ENCODE measurements around the gene FILIP1L. TPM values are rescaled to one million over a fixed set of nuclear protein-coding genes. Genes with fewer than 3 reads are reported as not detected.

FILIP1L gene
- total and polyA plus RNA-seq, 2 of the 13 experiments (the other 11 are each of a cell fraction or from before 2014, with no cell fraction given) = 8.1 to 187 TPM

GRCh38 chr3:99871231-99872045 lies 242.9 kb downstream of the FILIP1L start:
- DNase-seq (ENCODE audit: low spot score) = no peak
- peak overlapping the region; percentile 92 for H3K4me2 ChIP-seq (ENCODE audit: low read depth, low read length)
- WGBS (ENCODE audit: low lambda C conversion rate) = 73% methylated on average over 4 of the region's 4 CpGs
- intact Hi-C loops (cut with micrococcal nuclease; ENCODE audit: unreplicated experiment) (no loop called here), in situ Hi-C loops (cut with HindIII; ENCODE audit: extremely low pct_ligation_motif_present, low pct_unique_long_range_greater_than_20kb) (loop anchor here (10.0 kb wide), 1 partner anchor 173 kb away; no protein-coding TSS in a partner anchor)
- peaks cover 97% of the 10 kb centered on the region for H3K79me2 ChIP-seq (ENCODE audit: insufficient read depth, low read length)
- POLR2A ChIA-PET = interaction anchor here (1.1 to 3.5 kb wide), 9 partner anchors 12 to 389 kb away, joined by 3 to 15 read pairs (median 4); partner anchors contain the start of gene TBC1D23
- TF ChIP-seq MAZ (IDR thresholded peaks at IDR 0.05; ENCODE audit: borderline replicate concordance, low read depth, low read length) = no peak
- TF ChIP-seq MAZ (CRISPR knock-in tag; IDR thresholded peaks at IDR 0.05; ENCODE audit: low read depth) = no peak
- peak; percentile 61 for TF ChIP-seq RBFOX2 (IDR thresholded peaks at IDR 0.05; ENCODE audit: low read depth, low read length)
- peak; percentile 41; the same call in 1 of the 2 replicates for TF ChIP-seq POLR2G (IDR thresholded peaks at IDR 0.05; ENCODE audit: low read depth, low read length)
- TF ChIP-seq ZNF713 (CRISPR knock-in tag; IDR thresholded peaks at IDR 0.05) = no peak
- TF ChIP-seq ZBTB3 (CRISPR knock-in tag; IDR thresholded peaks at IDR 0.05; ENCODE audit: borderline replicate concordance, low read depth) = no peak
- H3K9me3 ChIP-seq (ENCODE audit: low read length) = no peaks in the 10 kb centered on the region
- H4K20me1 ChIP-seq (ENCODE audit: insufficient read depth, low read length) = peaks cover 71% of the 10 kb centered on the region
- H3K27ac ChIP-seq (ENCODE audit: extremely low read length, insufficient read depth, low read length) = peak overlapping the region; percentile 86
- peak overlapping the region; percentile 73 to 92 (median 83); a peak in 5 of 6 replicates for H3K4me3 ChIP-seq (replicated peaks in 1 of 3; ENCODE audit: insufficient read depth in 1 of 3, low read depth in 2 of 3, low read length in 3 of 3)
- peaks cover 23 to 46% of the 10 kb centered on the region in 2 experiments for H3K36me3 ChIP-seq (replicated peaks in 1 of 2; ENCODE audit: control insufficient read depth in 1 of 2, insufficient read depth in 2 of 2, low read length in 2 of 2)
- FAIRE-seq = no peak
- H2AFZ ChIP-seq (ENCODE audit: low read length) = no peak overlapping the region
- H3K9ac ChIP-seq (ENCODE audit: insufficient read depth, low read depth, low read length) = peak overlapping the region; percentile 99
- CTCF ChIA-PET (ENCODE audit: low intra/inter-chr PET ratio, low total read pairs) = no interaction called here
- H3K4me1 ChIP-seq (ENCODE audit: insufficient read depth, low read length) = peaks cover 66% of the 10 kb centered on the region
- no peak for ATAC-seq
- H3K27me3 ChIP-seq (ENCODE audit: control insufficient read depth in 1 of 2, insufficient read depth in 2 of 2, low read length in 2 of 2) = no peaks in the 10 kb centered on the region; a peak in 1 of 5 replicates
- no TSS peak for BruUV-seq (replicated peaks)

- CTCF ChIA-PET (ENCODE audit: low intra/inter-chr PET ratio, low total read pairs) = no interaction called here
- H3K9me3 ChIP-seq (ENCODE audit: low read length) = no peaks in the 10 kb centered on the region
- no peak for DNase-seq (ENCODE audit: low spot score)
- FAIRE-seq = no peak
- no peak for ATAC-seq
- POLR2A ChIA-PET = interaction anchor here (1.2 to 3.5 kb wide), 5 partner anchors 10 to 390 kb away, joined by 3 to 15 read pairs (median 4); partner anchors contain the start of gene TBC1D23
- no peak overlapping the region for H3K27ac ChIP-seq (ENCODE audit: extremely low read length, insufficient read depth, low read length)
- no TSS peak for BruUV-seq (replicated peaks)
- WGBS (ENCODE audit: low lambda C conversion rate) = 73% methylated on average over 2 of the region's 2 CpGs
- peaks cover 79% of the 10 kb centered on the region for H4K20me1 ChIP-seq (ENCODE audit: insufficient read depth, low read length)
- in situ Hi-C loops (cut with HindIII; ENCODE audit: extremely low pct_ligation_motif_present, low pct_unique_long_range_greater_than_20kb) (loop anchor here (10.0 kb wide), 1 partner anchor 174 kb away; no protein-coding TSS in a partner anchor), intact Hi-C loops (cut with micrococcal nuclease; ENCODE audit: unreplicated experiment) (no loop called here)
- peak overlapping the region in 2 of 3 experiments; percentile 73 to 83; a peak in 3 of 6 replicates for H3K4me3 ChIP-seq (replicated peaks in 1 of 3; ENCODE audit: insufficient read depth in 1 of 3, low read depth in 2 of 3, low read length in 3 of 3)
- H3K4me2 ChIP-seq (ENCODE audit: low read depth, low read length) = peak overlapping the region; percentile 92
- no peak overlapping the region for H2AFZ ChIP-seq (ENCODE audit: low read length)
- H3K9ac ChIP-seq (ENCODE audit: insufficient read depth, low read depth, low read length) = peak overlapping the region; percentile 99
- H3K79me2 ChIP-seq (ENCODE audit: insufficient read depth, low read length) = peaks cover 100% of the 10 kb centered on the region
- H3K36me3 ChIP-seq (replicated peaks in 1 of 2; ENCODE audit: control insufficient read depth in 1 of 2, insufficient read depth in 2 of 2, low read length in 2 of 2) = peaks cover 25 to 52% of the 10 kb centered on the region in 2 experiments
- H3K27me3 ChIP-seq (ENCODE audit: control insufficient read depth in 1 of 2, insufficient read depth in 2 of 2, low read length in 2 of 2) = no peaks in the 10 kb centered on the region; a peak in 1 of 5 replicates
- TF ChIP-seq POLR2G (IDR thresholded peaks at IDR 0.05; ENCODE audit: low read depth, low read length) = peak; percentile 28; the same call in 1 of the 2 replicates
- no peak for TF ChIP-seq CBX5 (CRISPR knock-in tag; IDR thresholded peaks at IDR 0.05; ENCODE audit: borderline replicate concordance)
- no peak for TF ChIP-seq HOXA5 (CRISPR knock-in tag; IDR thresholded peaks at IDR 0.05)
- no peak for TF ChIP-seq BCL6 (CRISPR knock-in tag; IDR thresholded peaks at IDR 0.05)
- TF ChIP-seq RBFOX2 (IDR thresholded peaks at IDR 0.05; ENCODE audit: low read depth, low read length) = peak; percentile 56; the same call in 1 of the 2 replicates
- TF ChIP-seq GABPA (IDR thresholded peaks at IDR 0.05; ENCODE audit: low read depth, low read length) = no peak
- 0 out of 2 replicates have a peak, but pooled peaks have one; percentile 5 for TF ChIP-seq GABPA (CRISPR knock-in tag; IDR thresholded peaks at IDR 0.05; ENCODE audit: low read depth)
- TF ChIP-seq FUBP1 (CRISPR knock-in tag; IDR thresholded peaks at IDR 0.05; ENCODE audit: borderline replicate concordance) = 0 out of 2 replicates have a peak, but pooled peaks have one; percentile 20
- no peak for TF ChIP-seq HNF1B (CRISPR knock-in tag; IDR thresholded peaks at IDR 0.05)
- peaks cover 72% of the 10 kb centered on the region for H3K4me1 ChIP-seq (ENCODE audit: insufficient read depth, low read length)
These were observed 243.6 kb downstream of the FILIP1L start for GRCh38 chr3:99870712-99871111.

Measured in HepG2 (cell line).